Epithelial cell of proximal tubule (primary cell): ENCODE results near the gene CLDN4. TPM values are rescaled to one million over a fixed set of nuclear protein-coding genes. Genes with fewer than 3 reads are reported as not detected.

ENCODE experiments used
- DNase-seq: peaks from one replicate; pipeline ENCODE4 v3.0.0-alpha.2; 2011; ENCODE audit warnings: low read depth
- H3K4me3 ChIP-seq: 2 replicates; pipeline ENCODE4 v1.5.1; 2011; ENCODE audit warnings: low read depth, mild to moderate bottlenecking, low read length
- total RNA-seq: library from RNA; depleted of rRNA; stranded (reverse); fragments of >200 nt; gene quantifications from 2 replicates; pipeline ENCODE4 v1.2.3, GENCODE V29; 2015
- TF ChIP-seq, protein P1 (sequence below): conservative IDR thresholded peaks from 2 replicates; pipeline ENCODE4 v1.5.1; 2012; ENCODE audit warnings: low read depth, mild to moderate bottlenecking, low read length

CLDN4 gene
- total RNA-seq, 1 donor from 2014 or later = 503 TPM

DNA sequence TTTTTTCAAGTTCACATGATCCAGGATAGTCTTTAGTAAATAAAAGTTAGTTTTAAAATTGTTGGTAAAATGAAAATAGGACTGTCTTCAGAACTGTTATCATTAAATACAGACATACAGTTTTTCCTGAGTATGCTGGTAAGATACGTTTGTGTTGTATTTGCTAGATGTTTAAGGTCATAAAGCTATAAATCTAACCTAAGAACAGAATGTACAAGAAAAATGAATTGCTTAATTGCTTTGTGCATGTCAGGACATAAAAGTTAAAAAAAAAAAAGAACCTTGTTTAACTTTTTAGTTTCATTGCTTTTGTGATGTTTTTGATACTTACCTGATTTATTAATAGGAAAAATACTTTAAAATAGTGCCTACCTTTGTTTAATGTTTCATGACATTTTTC is 29.2 kb upstream of the CLDN4 start:
- DNase-seq = no peak
- TF ChIP-seq, protein P1, sequence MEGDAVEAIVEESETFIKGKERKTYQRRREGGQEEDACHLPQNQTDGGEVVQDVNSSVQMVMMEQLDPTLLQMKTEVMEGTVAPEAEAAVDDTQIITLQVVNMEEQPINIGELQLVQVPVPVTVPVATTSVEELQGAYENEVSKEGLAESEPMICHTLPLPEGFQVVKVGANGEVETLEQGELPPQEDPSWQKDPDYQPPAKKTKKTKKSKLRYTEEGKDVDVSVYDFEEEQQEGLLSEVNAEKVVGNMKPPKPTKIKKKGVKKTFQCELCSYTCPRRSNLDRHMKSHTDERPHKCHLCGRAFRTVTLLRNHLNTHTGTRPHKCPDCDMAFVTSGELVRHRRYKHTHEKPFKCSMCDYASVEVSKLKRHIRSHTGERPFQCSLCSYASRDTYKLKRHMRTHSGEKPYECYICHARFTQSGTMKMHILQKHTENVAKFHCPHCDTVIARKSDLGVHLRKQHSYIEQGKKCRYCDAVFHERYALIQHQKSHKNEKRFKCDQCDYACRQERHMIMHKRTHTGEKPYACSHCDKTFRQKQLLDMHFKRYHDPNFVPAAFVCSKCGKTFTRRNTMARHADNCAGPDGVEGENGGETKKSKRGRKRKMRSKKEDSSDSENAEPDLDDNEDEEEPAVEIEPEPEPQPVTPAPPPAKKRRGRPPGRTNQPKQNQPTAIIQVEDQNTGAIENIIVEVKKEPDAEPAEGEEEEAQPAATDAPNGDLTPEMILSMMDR = no peak
- no peak overlapping the region for H3K4me3 ChIP-seq

DNA sequence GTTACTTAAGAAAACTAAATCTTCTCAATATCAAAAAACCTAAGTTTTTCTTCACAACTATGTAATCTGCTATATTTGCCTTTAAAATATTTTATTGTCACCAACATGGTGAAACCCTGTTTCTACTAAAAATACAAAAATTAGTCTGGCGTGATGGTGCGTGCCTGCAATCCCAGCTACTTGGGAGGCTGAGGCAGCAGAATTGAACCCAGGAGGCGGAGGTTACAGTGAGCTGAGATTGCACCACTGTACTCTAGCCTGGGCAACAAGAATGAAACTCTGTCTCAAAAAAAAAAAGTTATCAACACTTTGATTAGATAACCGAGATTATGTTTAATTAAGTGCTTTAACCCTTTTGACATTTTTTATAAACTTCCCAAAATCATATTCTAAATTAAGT is 28.3 kb upstream of the CLDN4 start:
- TF ChIP-seq, protein P1 = no peak
- no peak for DNase-seq
- H3K4me3 ChIP-seq = no peak overlapping the region

DNA sequence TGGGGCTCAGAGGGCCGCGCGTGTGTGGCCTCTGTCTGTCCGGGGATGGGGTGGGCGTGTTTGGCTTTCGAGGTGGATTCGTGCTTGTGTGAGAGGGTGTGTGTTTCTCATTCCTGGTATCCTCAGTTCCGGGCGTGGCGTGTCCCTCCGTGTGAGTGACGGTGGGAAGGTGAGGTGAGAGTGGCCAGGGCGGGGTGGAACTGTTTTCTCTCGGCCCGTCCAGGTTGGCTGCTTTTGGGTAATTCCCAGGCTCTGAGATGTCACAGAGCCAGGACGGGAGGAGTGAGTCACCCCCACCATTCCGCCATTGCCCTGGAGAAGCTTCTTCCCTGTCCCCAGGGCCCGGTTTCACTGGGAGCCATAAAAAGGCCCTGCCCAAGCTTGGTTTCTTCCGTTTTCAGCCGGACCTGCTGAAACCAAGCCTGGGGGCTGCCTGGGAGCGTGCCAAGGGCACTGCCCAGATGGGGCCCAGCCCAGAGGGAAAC is 21.3 kb upstream of the CLDN4 start:
- DNase-seq = no peak
- no peak overlapping the region for H3K4me3 ChIP-seq
- TF ChIP-seq, protein P1 = no peak

DNA sequence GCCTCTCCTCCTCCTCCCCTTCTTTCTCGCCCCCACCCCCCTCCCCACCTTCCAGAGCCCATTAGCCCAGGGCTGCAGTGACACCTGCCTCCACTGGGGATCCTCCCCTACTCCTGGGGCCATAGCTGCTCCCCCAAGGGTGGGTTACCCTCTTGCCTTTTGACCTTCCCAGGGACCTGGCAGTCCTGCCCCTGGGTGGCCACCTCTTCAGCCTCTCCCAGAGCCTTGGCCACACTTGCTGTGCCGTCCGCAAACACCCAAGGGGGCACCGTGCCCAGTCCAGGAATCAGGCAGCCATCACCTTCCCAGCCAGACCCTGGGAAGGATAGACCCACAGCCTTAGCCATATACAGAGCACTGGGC is 19.8 kb upstream of the CLDN4 start:
- no peak for DNase-seq
- no peak overlapping the region for H3K4me3 ChIP-seq
- TF ChIP-seq, protein P1 = no peak

DNA sequence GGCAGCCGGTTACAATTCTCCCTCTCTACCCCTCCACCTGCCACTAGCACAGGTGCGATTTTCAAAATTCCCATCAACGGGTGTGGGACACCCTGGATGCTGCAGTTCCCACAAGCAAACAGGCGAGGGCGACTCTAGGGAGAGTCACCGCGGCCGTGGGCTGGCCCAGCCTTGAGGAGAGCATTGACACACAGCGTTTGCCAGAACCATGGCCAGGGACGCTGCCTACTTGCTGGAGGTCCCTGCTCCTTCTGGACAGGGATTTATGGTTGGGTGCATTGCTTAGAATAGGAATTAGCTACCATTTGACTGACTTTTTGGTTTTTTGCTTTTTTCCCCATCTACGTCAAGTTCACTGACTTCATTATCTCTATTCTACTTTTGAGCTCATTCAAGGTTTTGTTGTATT is 19.0 kb upstream of the CLDN4 start:
- TF ChIP-seq, protein P1 = peak; percentile 88
- DNase-seq = no peak
- H3K4me3 ChIP-seq = no peak overlapping the region

DNA sequence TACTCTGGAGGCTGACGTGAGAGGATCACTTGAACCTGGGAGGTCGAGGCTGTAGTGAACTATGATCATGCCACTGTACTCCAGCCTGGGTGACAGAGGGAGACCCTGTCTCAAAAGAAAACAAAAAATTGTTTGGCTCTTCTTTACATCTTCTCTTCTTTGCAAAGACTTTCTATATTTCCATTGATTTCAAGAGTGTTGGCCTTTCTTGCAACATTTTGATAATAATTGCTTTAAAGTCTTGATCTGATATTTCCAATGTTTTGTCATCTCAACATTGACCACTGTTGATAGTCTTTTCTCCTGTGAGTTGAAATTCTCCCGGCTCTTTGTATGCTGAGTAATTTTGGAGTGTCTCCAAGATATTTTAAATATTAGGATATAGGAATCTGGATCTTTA is 17.8 kb upstream of the CLDN4 start:
- DNase-seq = no peak
- H3K4me3 ChIP-seq = no peak overlapping the region
- TF ChIP-seq, protein P1 = no peak

DNA sequence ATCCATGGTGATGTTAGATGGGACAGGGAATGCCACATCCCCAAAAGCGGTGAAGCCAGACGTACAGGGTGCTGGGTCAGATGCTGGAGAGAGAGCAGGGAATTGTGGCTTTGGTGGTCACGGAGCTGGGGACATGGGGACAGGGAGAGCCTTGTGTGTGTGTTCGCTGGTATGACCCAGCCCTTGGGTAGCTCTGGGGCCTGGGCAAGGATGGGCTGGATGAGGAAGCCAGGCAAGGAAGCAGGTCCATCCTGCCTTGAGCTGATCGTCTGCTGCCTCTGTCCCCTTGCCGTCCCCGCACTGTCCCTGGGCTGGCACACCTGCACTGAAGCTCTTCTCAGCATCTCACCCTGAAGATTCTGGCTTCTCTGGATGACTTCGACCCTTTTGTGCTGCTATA is 15.4 kb upstream of the CLDN4 start:
- no peak overlapping the region for H3K4me3 ChIP-seq
- TF ChIP-seq, protein P1 = no peak
- no peak for DNase-seq
